HG02852 (cell line): ENCODE data around the gene BTN3A1.
"Not testable (repeated sequence)": the region's sequence is repeated elsewhere in the genome, so short reads cannot be mapped to it uniquely, and the experiment has no call there.

Source experiments
- ATAC-seq: cut with Tn5 transposase; IDR thresholded peaks from one replicate; pipeline ENCODE4 v1.9.1; 2021; ENCODE audit warnings: mild to moderate bottlenecking, moderate library complexity; ENCODE audit not compliant: unreplicated experiment

Gene BTN3A1

DNA sequence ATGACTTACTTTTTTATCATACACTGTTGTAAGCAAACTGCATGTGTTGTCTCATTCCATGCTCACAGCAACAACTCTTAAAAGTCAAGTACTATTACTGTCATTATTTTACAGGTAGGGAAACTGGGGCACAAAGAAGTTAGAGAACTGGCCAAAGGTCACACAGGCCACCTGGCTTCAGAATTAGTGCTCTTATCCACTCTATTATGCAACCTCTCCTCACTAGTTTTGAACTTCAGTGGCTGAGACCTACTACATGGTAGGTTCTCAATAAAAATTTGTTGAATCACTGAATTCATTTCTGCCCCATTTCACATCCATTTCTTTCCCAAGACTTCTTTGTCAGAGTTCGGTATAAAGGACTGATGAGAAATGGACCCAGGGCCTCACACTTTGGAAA, 35.9 kb downstream of the BTN3A1 start:
- no peak for ATAC-seq

DNA sequence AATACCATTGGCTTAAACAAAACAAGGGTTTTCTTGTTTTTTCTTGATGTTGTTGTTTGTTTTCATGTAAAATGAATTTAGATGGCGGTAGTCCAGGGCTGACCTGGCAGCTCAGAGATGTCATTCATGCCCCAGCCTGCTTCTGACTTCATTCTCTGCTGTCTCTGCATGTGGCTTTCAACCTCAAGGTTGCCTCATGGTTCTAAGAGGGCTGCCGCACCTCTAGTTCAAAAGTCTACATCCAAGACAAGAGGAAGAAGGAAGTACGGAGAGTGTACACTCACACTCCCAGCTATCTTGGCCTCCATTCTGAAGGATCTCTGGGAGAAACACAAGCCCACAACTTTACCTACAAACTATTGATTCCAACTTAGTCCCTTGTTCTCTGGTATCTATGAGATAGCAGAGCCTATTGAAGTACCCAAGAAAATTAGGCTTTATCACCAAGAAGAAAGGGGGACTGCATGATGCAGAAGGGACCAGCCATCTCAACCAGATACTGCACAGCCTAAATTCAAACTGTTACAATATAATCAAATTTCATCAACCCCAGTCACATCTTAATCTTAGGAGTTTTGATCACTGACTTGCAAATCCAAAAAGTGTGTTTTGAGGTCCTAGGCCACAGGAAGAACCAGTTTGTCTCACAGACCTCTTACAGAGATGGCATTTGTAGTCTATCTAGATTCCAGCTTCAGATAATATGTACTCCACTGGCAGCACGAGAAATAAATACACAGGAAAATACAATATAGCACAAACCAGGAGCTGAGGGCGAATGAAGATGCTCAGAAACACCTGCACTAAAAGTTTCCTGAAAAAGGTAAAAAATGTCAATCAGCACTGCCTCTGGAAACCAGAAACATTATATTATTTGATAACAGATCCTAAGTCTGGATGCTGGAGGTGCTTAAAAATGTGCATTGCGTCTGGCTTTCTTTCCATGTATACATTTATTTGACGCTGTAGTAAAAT, 37.4 kb downstream of the BTN3A1 start:
- ATAC-seq: no peak

DNA sequence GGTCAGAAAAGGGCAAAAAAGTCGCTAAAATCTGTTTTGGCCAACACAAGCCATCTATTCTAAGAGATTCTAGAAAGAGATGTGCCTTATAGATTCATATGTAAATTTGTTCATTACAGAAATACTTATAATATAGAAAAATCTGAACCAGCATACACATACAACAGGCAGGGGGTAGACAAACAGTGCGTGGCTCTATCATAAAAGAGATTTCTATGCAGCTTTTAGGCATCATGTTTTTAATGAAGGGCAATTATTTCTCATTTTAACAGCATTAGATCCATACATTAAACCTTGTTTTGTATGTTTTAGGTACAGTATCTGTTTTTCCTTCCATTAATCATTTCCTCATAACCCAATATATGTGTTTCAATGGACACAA, 38.9 kb downstream of the BTN3A1 start:
- ATAC-seq: no peak

DNA sequence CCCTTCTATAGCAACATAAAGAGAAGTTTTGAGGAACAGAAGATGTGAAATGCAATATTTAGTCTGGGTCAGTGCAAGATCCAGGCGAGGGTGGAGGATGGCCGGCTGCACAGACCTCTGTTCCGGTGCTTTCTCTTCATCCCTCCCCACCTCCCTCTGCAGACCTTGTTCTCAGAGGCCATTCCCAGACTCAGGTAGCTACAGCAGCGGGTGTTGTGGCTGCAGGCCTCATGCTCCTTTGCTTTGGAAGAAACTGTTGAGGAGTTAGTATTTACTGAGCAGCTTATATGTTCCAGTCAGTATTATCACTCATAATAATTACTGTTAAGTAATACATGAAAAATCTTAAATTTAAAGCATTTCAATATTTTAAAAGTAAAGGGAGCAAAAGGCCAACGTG, 39.9 kb downstream of the BTN3A1 start:
- ATAC-seq: no peak

DNA sequence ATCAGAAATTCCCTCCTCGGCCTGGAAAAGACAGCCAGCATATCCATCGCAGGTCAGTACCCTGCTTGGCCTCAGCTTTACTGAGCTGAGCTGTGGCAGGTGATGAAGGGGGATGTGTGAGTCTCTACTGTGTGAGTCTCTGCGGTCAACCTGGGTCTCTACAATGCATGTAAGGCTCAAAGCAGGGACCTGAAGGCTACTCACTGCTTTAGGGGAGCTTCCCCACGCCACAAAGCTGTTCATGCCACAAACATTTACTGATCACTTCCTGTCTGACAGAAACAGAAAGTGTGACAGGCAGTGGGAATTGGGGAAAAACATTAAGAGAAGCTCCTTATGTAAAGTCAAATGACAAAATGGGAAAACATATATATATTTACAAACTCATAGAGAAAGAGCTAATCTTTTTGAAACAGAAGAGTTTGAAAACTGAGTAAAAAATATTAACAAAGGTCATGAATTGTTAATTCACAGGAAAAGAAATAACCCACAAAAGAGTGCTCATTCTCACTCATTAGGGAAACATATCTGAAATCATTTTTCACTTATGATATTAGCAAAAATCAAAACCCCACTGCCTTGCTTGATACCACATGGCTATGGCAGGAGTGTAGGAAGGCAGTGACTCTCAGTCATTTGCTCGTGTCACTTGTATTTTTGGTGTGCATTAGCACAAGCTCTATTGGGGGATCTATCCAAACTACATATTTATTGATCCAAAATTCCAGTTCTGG, 44.0 kb downstream of the BTN3A1 start:
- ATAC-seq: peak; percentile 91

DNA sequence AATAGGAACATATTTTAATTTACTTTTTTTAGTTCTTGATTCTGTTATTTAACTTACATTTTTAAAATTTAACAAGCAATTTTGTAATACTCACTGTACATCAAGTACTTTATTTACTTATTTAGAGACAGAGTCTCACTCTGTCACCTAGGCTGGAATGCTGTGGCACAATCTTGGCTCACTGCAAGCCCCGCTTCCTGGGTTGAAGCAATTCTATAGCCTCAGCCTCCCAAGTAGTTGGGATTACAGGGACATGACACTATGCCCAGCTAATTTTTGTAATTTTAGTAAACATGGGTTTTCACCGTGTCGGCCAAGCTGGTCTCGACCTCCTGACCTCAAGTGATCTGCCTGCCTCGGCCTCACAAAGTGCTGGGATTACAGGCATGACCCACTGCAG, 45.2 kb downstream of the BTN3A1 start:
- no peak for ATAC-seq

DNA sequence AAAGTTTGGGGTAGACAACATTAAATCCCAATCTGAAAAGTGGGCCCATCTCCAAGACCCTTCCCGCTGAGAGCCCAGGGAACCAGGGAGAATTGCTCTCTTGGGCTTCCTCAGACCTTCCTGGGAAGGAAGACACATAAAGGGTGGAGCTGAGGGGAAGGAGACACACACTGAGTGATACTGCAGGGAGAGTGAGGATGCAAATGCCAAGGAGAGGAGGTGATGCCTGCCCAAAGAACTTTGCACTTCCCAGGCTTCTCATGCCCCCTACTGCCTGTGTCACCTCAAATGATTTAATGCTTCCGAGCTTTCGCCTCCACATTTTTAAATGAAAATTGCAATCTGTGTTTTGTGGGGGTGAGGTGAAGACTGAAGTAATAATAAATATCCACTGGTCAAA, 48.2 kb downstream of the BTN3A1 start:
- no peak for ATAC-seq

DNA sequence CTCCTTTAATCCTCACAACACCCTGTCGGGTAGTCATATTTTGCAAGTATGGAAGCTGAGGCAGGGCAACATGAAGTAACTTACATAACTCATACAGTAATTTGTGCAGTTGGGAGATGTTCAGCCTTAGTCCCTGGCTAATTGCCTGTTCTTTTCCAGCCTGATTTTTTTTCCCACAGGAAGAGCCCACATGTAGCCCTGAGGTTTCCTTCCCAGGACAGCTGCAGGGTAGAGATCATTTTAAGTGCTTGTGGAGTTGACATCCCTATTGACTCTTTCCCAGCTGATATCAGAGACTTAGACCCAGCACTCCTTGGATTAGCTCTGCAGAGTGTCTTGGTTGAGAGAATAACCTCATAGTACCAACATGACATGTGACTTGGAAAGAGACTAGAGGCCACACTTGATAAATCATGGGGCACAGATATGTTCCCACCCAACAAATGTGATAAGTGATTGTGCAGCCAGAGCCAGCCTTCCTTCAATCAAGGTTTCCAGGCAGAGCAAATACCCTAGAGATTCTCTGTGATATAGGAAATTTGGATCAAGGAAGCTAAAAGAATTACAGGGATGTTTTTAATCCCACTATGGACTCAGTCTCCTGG, 50.7 kb downstream of the BTN3A1 start:
- no peak for ATAC-seq

DNA sequence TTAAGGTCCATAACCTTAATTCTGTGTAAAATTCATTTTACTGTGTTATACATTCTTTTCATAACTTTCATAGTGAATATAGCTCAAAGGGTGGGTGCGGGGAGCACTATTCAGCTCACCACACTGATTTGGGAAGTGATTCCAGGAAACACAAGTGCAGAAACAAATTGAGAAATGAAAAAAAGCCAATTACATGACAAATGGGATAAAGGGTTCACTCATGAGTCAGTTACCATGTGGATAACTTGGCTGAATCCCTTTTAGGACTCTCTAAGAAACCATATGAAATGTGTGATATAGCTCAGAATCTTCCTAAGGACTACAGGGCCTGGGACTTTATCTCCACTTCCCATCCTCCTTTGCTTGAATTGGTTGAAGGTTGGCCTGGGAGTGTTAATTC, 52.6 kb downstream of the BTN3A1 start:
- no peak for ATAC-seq

DNA sequence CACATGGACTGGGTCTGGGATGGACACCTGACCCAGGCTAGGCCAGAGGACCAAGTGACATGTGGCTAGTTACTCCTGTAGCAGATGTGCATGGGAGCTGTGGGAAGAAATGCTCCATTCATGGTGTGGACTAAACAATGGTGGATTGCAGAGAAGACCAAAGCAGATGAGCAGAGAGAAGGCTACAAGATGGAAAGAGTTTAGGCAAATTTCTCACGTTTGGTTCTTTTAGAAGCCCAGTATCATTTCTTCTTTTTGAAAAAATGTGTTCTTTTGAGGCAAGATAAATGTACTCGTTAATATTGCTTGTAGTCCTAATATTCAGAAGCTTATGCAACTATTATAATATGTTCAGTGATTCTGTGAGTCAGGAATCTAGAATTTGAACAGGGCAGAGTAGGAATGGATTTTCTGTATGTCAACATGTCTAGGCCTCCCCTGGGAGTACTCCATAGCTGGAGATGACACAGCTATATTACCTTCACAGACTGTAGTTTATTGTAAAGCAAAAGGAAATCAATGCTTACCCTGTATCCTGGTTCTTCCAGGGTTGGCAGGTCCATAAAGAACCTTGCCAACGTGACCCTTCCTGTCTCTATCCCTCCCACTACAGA, 53.4 kb downstream of the BTN3A1 start:
- no peak for ATAC-seq

DNA sequence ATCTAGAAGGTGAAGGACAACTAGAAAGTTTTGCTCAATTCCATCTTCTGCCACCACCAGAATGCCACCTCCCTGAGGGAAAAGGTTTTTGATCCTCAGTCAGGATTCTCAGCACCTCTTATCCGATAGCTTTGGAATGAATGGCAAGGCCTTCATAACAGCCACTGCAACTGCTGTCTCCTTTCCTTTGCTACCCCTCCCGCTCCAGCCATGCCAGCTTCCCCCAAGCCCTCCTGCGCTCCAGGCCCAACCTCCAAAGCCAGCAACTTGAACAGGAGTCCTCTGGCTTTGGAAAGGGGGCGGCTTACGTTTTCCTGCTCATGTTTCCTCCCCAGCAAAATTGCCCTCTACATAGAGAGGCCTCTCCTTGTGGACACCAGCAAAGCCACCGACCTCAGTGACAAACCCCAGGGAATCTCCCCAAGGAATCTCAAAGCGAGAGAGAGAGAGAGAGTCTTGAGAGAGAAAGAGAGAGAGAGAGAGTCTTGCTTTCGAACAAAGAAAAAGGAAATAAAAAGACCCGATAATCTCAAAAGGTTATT, 55.3 kb downstream of the BTN3A1 start:
- ATAC-seq: peak; percentile 23

DNA sequence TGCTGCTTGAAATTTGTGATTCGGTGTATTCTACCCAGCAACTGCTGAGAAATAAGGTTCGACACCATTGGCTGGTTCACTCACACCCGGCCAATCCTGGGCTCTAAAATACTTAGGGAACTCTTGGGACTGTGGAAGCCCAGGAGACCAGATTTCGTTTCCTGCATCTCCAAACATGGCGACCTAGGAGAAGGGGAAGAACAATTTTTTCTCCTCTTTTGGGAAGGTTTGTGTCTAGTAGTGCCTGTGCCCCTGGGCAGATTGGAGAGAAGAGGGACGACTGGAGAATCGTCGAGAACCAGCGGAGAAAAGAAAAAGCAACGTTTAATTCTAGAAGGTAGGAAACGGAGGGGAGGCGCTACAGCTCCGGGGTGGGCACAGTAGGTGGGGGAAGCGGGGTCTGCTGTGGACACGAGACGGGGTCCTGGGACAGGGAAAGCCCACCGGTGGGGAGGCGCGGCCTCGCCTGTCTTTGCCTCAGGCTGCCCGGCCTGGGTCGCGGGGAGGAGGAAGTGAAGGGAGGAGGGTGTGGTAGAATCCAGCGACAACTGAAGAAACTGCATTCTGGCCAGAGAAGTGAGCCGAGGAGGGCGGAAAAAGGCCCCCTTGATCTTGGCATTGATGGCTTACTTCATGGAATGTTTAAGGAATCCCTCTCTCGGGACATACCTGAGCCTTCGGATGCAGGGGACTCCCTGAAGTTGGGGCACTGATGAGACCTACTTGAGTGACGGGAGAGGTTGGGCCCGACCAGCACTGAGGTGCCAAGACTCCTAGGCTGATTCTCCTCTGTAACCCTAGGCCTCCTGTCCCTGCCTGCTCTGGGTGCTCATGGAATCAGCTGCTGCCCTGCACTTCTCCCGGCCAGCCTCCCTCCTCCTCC, 56.0 kb downstream of the BTN3A1 start, which contains the start of gene BTN2A1:
BTN2A1 (plus strand) TSS at position 150 of the 883 bp plus-strand sequence; CDS start at position 832, 682 bp downstream.
- peak; percentile 96 for ATAC-seq

DNA sequence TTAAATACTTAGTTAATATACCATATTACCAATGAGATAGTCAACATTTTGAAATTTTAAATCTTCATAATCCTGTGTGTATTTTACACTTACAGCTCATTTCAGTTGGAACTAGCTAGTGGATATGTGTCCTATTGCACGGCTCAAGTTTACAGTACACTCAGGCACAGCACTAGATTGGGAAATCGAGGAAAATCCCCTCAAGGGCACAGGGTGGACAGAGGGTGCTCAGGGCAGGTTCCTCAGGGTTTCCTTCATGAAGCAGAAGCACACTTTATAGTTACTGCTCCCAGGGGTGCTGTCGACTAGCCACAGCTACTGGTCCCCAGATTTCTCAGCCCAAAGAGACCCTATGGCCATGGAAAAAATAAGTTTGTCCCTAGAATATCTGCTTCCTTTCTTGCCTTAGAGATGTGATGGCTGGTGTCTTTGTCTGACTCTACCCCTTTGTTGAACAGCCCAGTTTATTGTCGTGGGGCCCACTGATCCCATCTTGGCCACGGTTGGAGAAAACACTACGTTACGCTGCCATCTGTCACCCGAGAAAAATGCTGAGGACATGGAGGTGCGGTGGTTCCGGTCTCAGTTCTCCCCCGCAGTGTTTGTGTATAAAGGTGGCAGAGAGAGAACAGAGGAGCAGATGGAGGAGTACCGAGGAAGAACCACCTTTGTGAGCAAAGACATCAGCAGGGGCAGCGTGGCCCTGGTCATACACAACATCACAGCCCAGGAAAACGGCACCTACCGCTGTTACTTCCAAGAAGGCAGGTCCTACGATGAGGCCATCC, 57.1 kb downstream of the BTN3A1 start:
- ATAC-seq: no peak

DNA sequence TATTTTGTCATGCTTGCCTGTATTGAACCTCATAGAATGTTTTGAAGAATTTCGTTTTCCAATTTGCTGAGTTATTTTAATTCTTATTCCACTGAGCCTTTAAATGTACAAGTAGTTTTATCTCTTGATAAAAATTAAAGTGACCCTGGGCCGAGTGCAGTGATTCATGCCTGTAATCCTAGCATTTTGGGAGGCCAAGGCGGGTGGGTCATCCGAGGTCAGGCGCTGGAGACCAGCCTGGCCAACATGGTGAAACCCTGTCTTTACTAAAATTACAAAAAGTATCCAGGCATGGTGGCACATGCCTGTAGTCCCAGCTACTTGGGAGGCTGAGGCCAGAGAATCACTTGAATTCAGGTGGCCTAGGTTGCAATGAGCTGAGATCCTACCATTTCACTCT, 59.3 kb downstream of the BTN3A1 start:
- not testable (repeated sequence) for ATAC-seq

DNA sequence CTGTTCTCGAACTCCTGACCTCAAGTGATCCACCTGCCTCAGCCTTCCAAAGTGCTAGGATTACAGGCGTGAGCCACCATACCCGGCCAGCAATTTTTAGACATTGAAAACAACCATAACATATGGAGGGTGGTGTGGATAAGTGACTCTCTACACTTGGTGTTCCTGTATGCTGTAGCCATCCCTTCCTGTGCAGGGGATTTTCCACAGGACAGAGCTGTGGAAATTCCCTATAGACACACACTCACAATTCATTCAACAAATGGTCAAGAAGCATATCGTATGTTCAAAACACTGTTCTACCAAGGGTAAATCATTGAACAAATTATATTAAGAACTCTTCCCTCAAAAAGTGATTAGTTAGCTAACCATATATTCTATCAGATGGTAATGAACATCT, 61.9 kb downstream of the BTN3A1 start:
- ATAC-seq: no peak

DNA sequence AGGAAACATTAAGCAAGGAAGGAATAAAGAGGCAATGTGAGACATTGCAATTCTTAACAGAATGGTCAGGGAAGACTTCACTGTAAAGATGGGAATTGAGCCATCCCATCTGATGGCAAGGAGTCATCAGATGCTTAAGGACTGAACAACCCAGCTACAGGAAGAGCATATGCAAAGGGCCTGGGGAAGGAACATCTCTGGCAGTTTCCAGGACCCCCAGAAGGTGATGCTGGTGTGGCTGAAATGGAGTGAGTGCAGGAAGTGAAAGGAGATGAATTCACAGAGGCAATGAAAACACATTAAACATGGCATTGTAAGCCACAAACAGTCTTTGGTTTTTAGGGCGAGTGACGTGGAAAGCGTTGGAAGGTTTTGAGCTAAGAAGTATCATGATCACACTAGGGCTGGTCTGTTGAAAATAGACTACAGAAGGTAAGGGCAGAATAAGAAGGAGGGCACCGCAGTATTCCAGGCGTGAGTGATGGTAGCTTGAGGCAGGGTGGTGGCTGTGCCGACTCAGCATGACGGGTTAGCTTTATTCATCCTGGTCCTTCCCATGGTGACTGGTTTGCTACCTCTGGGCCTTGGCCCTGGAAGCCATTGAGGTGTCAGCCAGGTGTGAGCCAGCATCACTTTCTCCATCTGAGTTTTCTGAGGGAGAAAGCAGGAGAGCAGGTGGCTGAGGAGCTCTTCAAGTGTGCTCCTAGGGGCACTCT, 62.5 kb downstream of the BTN3A1 start:
- no peak for ATAC-seq
